ENCODE measurements around the gene CCT4. TPM values are rescaled to one million over a fixed set of nuclear protein-coding genes. Genes with fewer than 3 reads are reported as not detected.
"Not testable (repeated sequence)": the region's sequence is repeated elsewhere in the genome, so short reads cannot be mapped to it uniquely, and the experiment has no call there.

The CCT4 gene
- total RNA-seq, 4 donors from 2014 or later = 82.7 to 97.1 (median 90.1) TPM

DNA sequence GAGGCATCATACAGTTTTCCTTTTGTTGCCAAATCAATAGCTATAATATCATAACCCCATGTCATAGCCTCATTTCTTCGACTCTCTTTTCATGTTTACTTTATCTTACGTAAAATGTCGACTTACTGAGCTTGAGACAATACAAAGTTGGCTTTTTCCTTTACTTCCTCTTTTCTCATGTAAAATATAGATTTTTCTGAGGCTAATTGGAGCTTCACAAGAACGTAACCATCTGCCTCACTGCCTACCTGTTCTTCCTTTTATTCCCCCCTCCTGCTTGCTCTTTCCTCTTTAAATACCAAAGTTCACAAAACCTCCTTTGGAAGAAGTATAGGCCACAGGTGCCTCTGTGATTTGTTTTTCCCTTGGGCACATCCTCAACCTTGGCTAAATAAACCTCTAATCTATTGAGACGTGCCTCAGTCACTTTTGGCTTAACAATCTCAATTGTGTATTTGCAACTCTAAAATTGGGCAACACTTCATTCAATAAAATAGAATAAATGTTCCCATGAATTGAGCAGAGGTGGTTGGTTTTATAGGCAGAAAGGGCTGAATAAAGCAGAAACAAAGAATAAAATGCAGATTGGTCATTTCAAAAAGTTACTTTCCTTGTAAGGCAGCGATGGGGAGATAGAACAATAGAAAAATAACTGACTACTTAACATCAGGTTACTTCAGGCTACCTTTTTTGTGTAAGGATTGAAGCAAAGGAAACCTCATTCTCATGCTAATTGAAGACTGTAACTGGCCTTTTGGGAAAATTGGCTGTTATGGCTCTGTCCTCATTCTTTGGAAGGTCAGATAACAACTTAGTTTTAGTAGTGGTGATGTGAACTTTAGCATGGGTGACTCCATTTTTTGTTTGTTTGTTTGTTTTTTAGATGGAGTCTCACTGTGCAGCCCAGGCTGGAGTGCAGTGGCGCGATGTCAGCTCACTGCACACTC lies 38.3 kb upstream of the CCT4 start:
- no peaks in the 10 kb centered on the region for H3K27me3 ChIP-seq
- peaks cover 0 to 7% of the 10 kb centered on the region in 2 donors for H3K36me3 ChIP-seq
- no peaks in the 10 kb centered on the region for H3K4me1 ChIP-seq
- H3K4me3 ChIP-seq = no peak overlapping the region
- H3K9me3 ChIP-seq = no peaks in the 10 kb centered on the region
- no peak for ATAC-seq
- TF ChIP-seq POLR2A (IDR thresholded peaks at IDR 0.05) (no peak), EP300 (IDR thresholded peaks at IDR 0.05) (no peak), POLR2AphosphoS5 (IDR thresholded peaks at IDR 0.05) (no peak)
- TF ChIP-seq, protein P1, sequence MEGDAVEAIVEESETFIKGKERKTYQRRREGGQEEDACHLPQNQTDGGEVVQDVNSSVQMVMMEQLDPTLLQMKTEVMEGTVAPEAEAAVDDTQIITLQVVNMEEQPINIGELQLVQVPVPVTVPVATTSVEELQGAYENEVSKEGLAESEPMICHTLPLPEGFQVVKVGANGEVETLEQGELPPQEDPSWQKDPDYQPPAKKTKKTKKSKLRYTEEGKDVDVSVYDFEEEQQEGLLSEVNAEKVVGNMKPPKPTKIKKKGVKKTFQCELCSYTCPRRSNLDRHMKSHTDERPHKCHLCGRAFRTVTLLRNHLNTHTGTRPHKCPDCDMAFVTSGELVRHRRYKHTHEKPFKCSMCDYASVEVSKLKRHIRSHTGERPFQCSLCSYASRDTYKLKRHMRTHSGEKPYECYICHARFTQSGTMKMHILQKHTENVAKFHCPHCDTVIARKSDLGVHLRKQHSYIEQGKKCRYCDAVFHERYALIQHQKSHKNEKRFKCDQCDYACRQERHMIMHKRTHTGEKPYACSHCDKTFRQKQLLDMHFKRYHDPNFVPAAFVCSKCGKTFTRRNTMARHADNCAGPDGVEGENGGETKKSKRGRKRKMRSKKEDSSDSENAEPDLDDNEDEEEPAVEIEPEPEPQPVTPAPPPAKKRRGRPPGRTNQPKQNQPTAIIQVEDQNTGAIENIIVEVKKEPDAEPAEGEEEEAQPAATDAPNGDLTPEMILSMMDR (IDR thresholded peaks at IDR 0.05) = no peak
- H3K27ac ChIP-seq = no peak overlapping the region
- 78 to 84% methylated on average over 6 to 8 of the region's 8 CpGs for WGBS, 2 donors (ENCODE audit: low coverage in 1 of 2)

GRCh38 chr2:61924895-61925663 lies 36.6 kb upstream of the CCT4 start:
- TF ChIP-seq EP300 (IDR thresholded peaks at IDR 0.05) (no peak), POLR2AphosphoS5 (IDR thresholded peaks at IDR 0.05) (no peak)
- TF ChIP-seq, protein P1 (IDR thresholded peaks at IDR 0.05) = no peak
- H3K36me3 ChIP-seq = peaks cover 0 to 7% of the 10 kb centered on the region in 2 donors
- ATAC-seq = no peak
- H3K27ac ChIP-seq = no peak overlapping the region
- WGBS, 2 donors (ENCODE audit: low coverage in 1 of 2) = 65 to 70% methylated on average over 7 to 12 of the region's 15 CpGs
- peaks cover 0 to 9% (median 0%) of the 10 kb centered on the region in 3 donors for H3K4me1 ChIP-seq
- no peaks in the 10 kb centered on the region for H3K9me3 ChIP-seq
- no peak overlapping the region for H3K4me3 ChIP-seq
- H3K27me3 ChIP-seq = no peaks in the 10 kb centered on the region

- no peak for ATAC-seq
- TF ChIP-seq, protein P1 (IDR thresholded peaks at IDR 0.05) = no peak
- TF ChIP-seq POLR2AphosphoS5 (IDR thresholded peaks at IDR 0.05) (no peak), EP300 (IDR thresholded peaks at IDR 0.05) (no peak)
- peaks cover 0 to 30% (median 0%) of the 10 kb centered on the region in 3 donors for H3K4me1 ChIP-seq
- H3K36me3 ChIP-seq = peaks cover 0 to 9% of the 10 kb centered on the region in 2 donors
- H3K27ac ChIP-seq = no peak overlapping the region
- no peaks in the 10 kb centered on the region for H3K9me3 ChIP-seq
- no peaks in the 10 kb centered on the region for H3K27me3 ChIP-seq
- no peak overlapping the region for H3K4me3 ChIP-seq
Measured at GRCh38 chr2:61922714-61923113, 34.3 kb upstream of the CCT4 start.

DNA sequence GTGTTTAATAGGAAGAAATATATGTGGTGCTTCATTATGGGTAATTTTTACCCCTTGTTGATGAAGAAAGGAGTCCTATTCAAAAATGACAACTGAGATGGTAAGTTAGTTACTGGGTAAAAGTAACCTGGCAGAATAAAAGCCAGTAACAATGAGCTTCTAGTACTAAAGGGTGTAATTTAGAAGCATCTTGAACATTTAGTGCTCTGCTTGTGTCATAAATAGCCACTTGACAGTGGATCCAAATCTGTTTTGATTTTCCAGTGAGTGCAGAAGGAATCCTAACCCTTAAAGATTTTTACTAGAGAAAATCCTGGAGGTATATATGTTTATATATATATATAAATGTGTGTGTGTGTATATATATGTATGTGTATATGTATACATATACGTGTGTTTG lies 32.1 kb upstream of the CCT4 start:
- ATAC-seq = no peak

GRCh38 chr2:61914794-61915193 lies 26.3 kb upstream of the CCT4 start:
- WGBS, 2 donors (ENCODE audit: low coverage in 1 of 2) = 72 to 83% methylated on average over 2 to 4 of the region's 4 CpGs
- Histone ChIP-seq H3K4me1 (peaks cover 0 to 28% (median 0%) of the 10 kb centered on the region in 3 donors), H3K36me3 (peaks cover 0 to 13% of the 10 kb centered on the region in 2 donors)
- H3K27ac ChIP-seq, ATAC-seq, H3K4me3 ChIP-seq, H3K9me3 ChIP-seq, H3K27me3 ChIP-seq: not testable (repeated sequence)

More for the DNA sequence above, 32.1 kb upstream of the CCT4 start:
- Histone ChIP-seq H3K27ac (peak overlapping the region in 2 of 4 donors; percentile 21 to 50), H3K4me1 (peaks cover 0 to 30% (median 0%) of the 10 kb centered on the region in 3 donors), H3K4me3 (no peak overlapping the region), H3K27me3 (no peaks in the 10 kb centered on the region), H3K9me3 (no peaks in the 10 kb centered on the region), H3K36me3 (peaks cover 0 to 13% of the 10 kb centered on the region in 2 donors)
- 38 to 55% methylated on average over 1 of the region's 1 CpG for WGBS, 2 donors (ENCODE audit: low coverage in 1 of 2)
- TF ChIP-seq POLR2A (IDR thresholded peaks at IDR 0.05) (no peak), POLR2AphosphoS5 (IDR thresholded peaks at IDR 0.05) (no peak), EP300 (IDR thresholded peaks at IDR 0.05) (no peak)
- TF ChIP-seq, protein P1 (IDR thresholded peaks at IDR 0.05) = no peak

Measured in gastroesophageal sphincter (tissue), 4 donors.